SK-N-MC (cell line): Measurements from ENCODE around the gene TPPP3.

Experiments used
- EZH2 ChIP-seq: fragments of 200-600 bp; sonication (generic); IDR thresholded peaks from one replicate; pipeline ENCODE4 v1.6.1; 2017; ENCODE audit warnings: antibody characterized with exemption
- POLR2AphosphoS5 ChIP-seq: IDR thresholded peaks from 2 replicates; pipeline ENCODE4 v1.6.1; 2012; ENCODE audit warnings: mild to moderate bottlenecking, low read depth, low read length, borderline replicate concordance

- TF ChIP-seq EZH2 (no peak), POLR2AphosphoS5 (no peak)
Observed at GRCh38 chr16:67386861-67387455, 6.3 kb downstream of the TPPP3 start.
